HEK293T (cell line): Measurements from ENCODE around the gene DLG1.

ENCODE experiments used
- BHLHE40 ChIP-seq: fragments of 450-650 bp; IDR thresholded peaks from 2 replicates; pipeline ENCODE4 v1.6.1; 2016; ENCODE audit warnings: mild to moderate bottlenecking, moderate library complexity, borderline replicate concordance
- CTBP1 ChIP-seq: fragments of 450-650 bp; IDR thresholded peaks from 2 replicates; pipeline ENCODE4 v1.6.1; 2016; ENCODE audit warnings: borderline replicate concordance
- FOXA1 ChIP-seq: fragments of 450-650 bp; IDR thresholded peaks from 2 replicates; pipeline ENCODE4 v1.6.1; 2016; ENCODE audit warnings: mild to moderate bottlenecking
- FOXK2 ChIP-seq: fragments of 450-650 bp; IDR thresholded peaks from 2 replicates; pipeline ENCODE4 v1.6.1; 2016; ENCODE audit warnings: mild to moderate bottlenecking
- FOXM1 ChIP-seq: fragments of 450-650 bp; IDR thresholded peaks from 2 replicates; pipeline ENCODE4 v1.6.1; 2017; ENCODE audit warnings: mild to moderate bottlenecking, borderline replicate concordance
- HDGF ChIP-seq: fragments of 450-650 bp; IDR thresholded peaks from 2 replicates; pipeline ENCODE4 v1.6.1; 2017; ENCODE audit warnings: antibody characterized with exemption, borderline replicate concordance
- LEF1 ChIP-seq: fragments of 450-650 bp; IDR thresholded peaks from 2 replicates; pipeline ENCODE4 v1.6.1; 2017; ENCODE audit warnings: mild to moderate bottlenecking, borderline replicate concordance
- NFRKB ChIP-seq: fragments of 450-650 bp; IDR thresholded peaks from 2 replicates; pipeline ENCODE4 v1.6.1; 2016; ENCODE audit warnings: mild to moderate bottlenecking, moderate library complexity
- SP1 ChIP-seq: fragments of 450-650 bp; IDR thresholded peaks from 2 replicates; pipeline ENCODE4 v1.6.1; 2017
- SUZ12 ChIP-seq: fragments of 450-650 bp; IDR thresholded peaks from 2 replicates; pipeline ENCODE4 v1.6.1; 2016; ENCODE audit warnings: mild to moderate bottlenecking
- TARDBP ChIP-seq: fragments of 450-650 bp; IDR thresholded peaks from 2 replicates; pipeline ENCODE4 v1.6.1; 2016
- ZNF384 ChIP-seq: fragments of 450-650 bp; IDR thresholded peaks from 2 replicates; pipeline ENCODE4 v1.6.1; 2016
- TF ChIP-seq, protein P1 (sequence below): fragments of 450-650 bp; IDR thresholded peaks from 2 replicates; pipeline ENCODE4 v1.6.1; 2016

DNA sequence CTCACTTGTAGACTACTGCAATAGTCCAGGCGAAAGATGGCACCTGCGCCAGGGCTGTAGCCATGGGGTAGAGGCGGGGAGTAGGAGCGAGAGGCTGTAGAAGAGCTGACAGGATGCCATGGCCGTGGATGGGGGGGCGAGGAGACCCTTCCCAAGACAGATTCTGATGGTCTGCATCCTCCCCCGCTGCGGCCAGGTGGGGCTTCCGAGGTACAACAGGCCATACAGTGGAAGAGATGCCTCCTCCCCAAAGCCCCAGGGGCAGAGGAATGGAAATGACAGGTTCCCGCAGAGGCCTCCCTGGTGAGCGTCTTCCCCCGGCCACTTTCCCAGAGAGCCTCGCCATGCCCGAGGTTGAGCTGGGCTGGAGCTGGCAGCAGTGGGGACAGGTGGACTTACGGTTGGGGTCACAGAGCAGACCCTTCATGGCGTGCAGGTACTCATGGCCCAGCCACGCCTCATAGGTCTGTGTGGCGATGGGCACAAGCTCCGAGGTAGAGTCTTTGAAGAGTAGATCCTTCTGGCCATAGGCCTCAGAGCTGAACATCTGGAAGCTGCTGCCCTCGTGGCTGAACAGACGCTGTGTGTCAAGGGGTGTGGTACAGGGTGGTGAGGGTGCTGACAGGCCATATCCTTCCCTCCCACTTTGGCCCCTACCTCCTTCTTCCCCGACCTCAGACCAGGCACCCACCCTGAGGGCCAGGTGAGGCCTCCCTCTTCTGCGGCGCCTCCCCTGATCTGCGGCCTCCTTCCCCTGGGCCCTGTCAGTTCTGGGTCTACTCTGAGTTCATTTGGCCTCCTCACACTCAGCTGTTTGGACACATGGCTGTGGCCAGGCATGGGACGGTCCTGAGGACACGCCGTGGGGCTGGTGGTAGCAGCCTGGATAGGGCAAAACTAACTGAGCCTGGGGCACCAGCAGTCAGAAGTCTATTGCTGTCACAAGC is 282.3 kb downstream of the DLG1 start:
- TF ChIP-seq SP1, result no peak
- no peak for TF ChIP-seq FOXK2
- no peak for TF ChIP-seq FOXA1
- no peak for TF ChIP-seq TARDBP
- no peak for TF ChIP-seq LEF1
- no peak for TF ChIP-seq HDGF
- no peak for TF ChIP-seq FOXM1
- TF ChIP-seq, protein P1, sequence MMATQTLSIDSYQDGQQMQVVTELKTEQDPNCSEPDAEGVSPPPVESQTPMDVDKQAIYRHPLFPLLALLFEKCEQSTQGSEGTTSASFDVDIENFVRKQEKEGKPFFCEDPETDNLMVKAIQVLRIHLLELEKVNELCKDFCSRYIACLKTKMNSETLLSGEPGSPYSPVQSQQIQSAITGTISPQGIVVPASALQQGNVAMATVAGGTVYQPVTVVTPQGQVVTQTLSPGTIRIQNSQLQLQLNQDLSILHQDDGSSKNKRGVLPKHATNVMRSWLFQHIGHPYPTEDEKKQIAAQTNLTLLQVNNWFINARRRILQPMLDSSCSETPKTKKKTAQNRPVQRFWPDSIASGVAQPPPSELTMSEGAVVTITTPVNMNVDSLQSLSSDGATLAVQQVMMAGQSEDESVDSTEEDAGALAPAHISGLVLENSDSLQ, result no peak
- no peak for TF ChIP-seq NFRKB
- no peak for TF ChIP-seq ZNF384
- no peak for TF ChIP-seq BHLHE40
- no peak for TF ChIP-seq SUZ12
- TF ChIP-seq CTBP1, result no peak
